ENCODE data around the gene KATNB1. TPM values are rescaled to one million over a fixed set of nuclear protein-coding genes. Genes with fewer than 3 reads are reported as not detected.

KATNB1 gene
- total RNA-seq, 2 experiments from 2014 or later, result 21.0 to 22.3 TPM

GRCh38 chr16:57708168-57708567 is 27.4 kb upstream of the KATNB1 start:
- TF ChIP-seq, protein P1, sequence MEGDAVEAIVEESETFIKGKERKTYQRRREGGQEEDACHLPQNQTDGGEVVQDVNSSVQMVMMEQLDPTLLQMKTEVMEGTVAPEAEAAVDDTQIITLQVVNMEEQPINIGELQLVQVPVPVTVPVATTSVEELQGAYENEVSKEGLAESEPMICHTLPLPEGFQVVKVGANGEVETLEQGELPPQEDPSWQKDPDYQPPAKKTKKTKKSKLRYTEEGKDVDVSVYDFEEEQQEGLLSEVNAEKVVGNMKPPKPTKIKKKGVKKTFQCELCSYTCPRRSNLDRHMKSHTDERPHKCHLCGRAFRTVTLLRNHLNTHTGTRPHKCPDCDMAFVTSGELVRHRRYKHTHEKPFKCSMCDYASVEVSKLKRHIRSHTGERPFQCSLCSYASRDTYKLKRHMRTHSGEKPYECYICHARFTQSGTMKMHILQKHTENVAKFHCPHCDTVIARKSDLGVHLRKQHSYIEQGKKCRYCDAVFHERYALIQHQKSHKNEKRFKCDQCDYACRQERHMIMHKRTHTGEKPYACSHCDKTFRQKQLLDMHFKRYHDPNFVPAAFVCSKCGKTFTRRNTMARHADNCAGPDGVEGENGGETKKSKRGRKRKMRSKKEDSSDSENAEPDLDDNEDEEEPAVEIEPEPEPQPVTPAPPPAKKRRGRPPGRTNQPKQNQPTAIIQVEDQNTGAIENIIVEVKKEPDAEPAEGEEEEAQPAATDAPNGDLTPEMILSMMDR (IDR thresholded peaks at IDR 0.05), result no peak
- Histone ChIP-seq H3K27me3 (ENCODE audit: control insufficient read depth in 1 of 2, insufficient read depth in 2 of 2, low read length in 2 of 2) (no peaks in the 10 kb centered on the region), H3K9me3 (ENCODE audit: control insufficient read depth in 1 of 2, insufficient read depth in 1 of 2, low read length in 2 of 2) (no peaks in the 10 kb centered on the region), H3K36me3 (ENCODE audit: insufficient read depth, low read length) (no peaks in the 10 kb centered on the region), H3K4me1 (ENCODE audit: insufficient read depth, low read length) (no peaks in the 10 kb centered on the region), H3K4me3 (ENCODE audit: low read length) (no peak overlapping the region), H3K27ac (ENCODE audit: low read depth in 1 of 2, low read length in 2 of 2) (no peak overlapping the region)
- H3K4me3 Mint-ChIP-seq, result no peak overlapping the region
- H3K27ac Mint-ChIP-seq, result no peak overlapping the region
- ATAC-seq (ENCODE audit: poor library complexity), result no peak
- H3K9me3 Mint-ChIP-seq, result no peaks in the 10 kb centered on the region
- no peaks in the 10 kb centered on the region for H3K36me3 Mint-ChIP-seq (ENCODE audit: low read depth)
- intact Hi-C loops (cut with DNase I, micrococcal nuclease), result no loop called here
- no peak for DNase-seq
- CTCF ChIA-PET, result no interaction called here
- no peaks in the 10 kb centered on the region for H3K4me1 Mint-ChIP-seq (ENCODE audit: low read depth)
- POLR2A ChIA-PET, result no interaction called here
- no peaks in the 10 kb centered on the region for H3K27me3 Mint-ChIP-seq

GRCh38 chr16:57709663-57710062 is 25.9 kb upstream of the KATNB1 start:
- Histone ChIP-seq H3K9me3 (ENCODE audit: control insufficient read depth in 1 of 2, insufficient read depth in 1 of 2, low read length in 2 of 2) (no peaks in the 10 kb centered on the region), H3K27me3 (ENCODE audit: control insufficient read depth in 1 of 2, insufficient read depth in 2 of 2, low read length in 2 of 2) (peaks cover 0 to 1% of the 10 kb centered on the region in 2 experiments), H3K36me3 (ENCODE audit: insufficient read depth, low read length) (no peaks in the 10 kb centered on the region), H3K4me3 (ENCODE audit: low read length) (no peak overlapping the region), H3K27ac (ENCODE audit: low read depth in 1 of 2, low read length in 2 of 2) (no peak overlapping the region), H3K4me1 (ENCODE audit: insufficient read depth, low read length) (no peaks in the 10 kb centered on the region)
- H3K27me3 Mint-ChIP-seq, result no peaks in the 10 kb centered on the region
- no peak overlapping the region for H3K4me3 Mint-ChIP-seq
- DNase-seq, result no peak
- H3K36me3 Mint-ChIP-seq (ENCODE audit: low read depth), result no peaks in the 10 kb centered on the region
- CTCF ChIA-PET, result no interaction called here
- no peaks in the 10 kb centered on the region for H3K9me3 Mint-ChIP-seq
- TF ChIP-seq, protein P1 (IDR thresholded peaks at IDR 0.05), result no peak
- no peak for ATAC-seq (ENCODE audit: poor library complexity)
- intact Hi-C loops (cut with DNase I, micrococcal nuclease), result no loop called here
- no peaks in the 10 kb centered on the region for H3K4me1 Mint-ChIP-seq (ENCODE audit: low read depth)
- POLR2A ChIA-PET, result no interaction called here
- no peak overlapping the region for H3K27ac Mint-ChIP-seq

DNA sequence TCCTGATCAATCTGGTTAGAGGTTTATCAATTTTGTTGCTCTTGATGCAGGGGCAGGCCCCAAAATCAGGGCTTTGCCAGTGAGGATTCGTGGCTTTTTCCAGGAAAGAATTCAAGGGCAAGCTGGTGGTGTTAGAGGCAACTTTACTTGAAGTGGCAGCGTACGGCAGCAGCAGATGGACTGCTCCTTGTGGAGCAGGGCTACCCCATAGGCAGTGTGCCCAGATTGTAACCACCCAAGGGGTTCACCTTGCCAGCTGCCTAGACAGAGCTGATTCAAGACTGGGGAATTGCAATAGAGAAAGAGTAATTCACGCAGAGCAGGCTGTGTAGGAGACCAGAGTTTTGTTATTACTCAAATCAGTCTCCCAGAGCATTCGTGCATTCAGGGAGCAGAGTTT is 24.2 kb upstream of the KATNB1 start:
- no peak overlapping the region for H3K27ac Mint-ChIP-seq
- CTCF ChIA-PET, result no interaction called here

More for the DNA sequence above, 24.2 kb upstream of the KATNB1 start:
- DNase-seq, result no peak
- Histone ChIP-seq H3K4me1 (ENCODE audit: insufficient read depth, low read length) (no peaks in the 10 kb centered on the region), H3K27me3 (ENCODE audit: control insufficient read depth in 1 of 2, insufficient read depth in 2 of 2, low read length in 2 of 2) (peaks cover 0 to 3% of the 10 kb centered on the region in 2 experiments), H3K27ac (ENCODE audit: low read depth in 1 of 2, low read length in 2 of 2) (no peak overlapping the region), H3K4me3 (ENCODE audit: low read length) (no peak overlapping the region), H3K36me3 (ENCODE audit: insufficient read depth, low read length) (no peaks in the 10 kb centered on the region), H3K9me3 (ENCODE audit: control insufficient read depth in 1 of 2, insufficient read depth in 1 of 2, low read length in 2 of 2) (no peaks in the 10 kb centered on the region)
- Mint-ChIP-seq H3K27me3 (no peaks in the 10 kb centered on the region), H3K4me1 (ENCODE audit: low read depth) (no peaks in the 10 kb centered on the region), H3K4me3 (no peak overlapping the region), H3K36me3 (ENCODE audit: low read depth) (no peaks in the 10 kb centered on the region), H3K9me3 (no peaks in the 10 kb centered on the region)
- POLR2A ChIA-PET, result no interaction called here
- no peak for ATAC-seq (ENCODE audit: poor library complexity)
- TF ChIP-seq, protein P1 (IDR thresholded peaks at IDR 0.05), result no peak
- intact Hi-C loops (cut with DNase I, micrococcal nuclease), result no loop called here

Data from CD4-positive, alpha-beta T cell (primary cell).